HepG2 (cell line): ENCODE measurements around the gene PRDX2.

ENCODE experiments used
- BORCS8-MEF2B ChIP-seq: sonication (generic); formaldehyde crosslinking; IDR thresholded peaks from 2 replicates; pipeline ENCODE4 v1.8.0; 2022; ENCODE audit warnings: mild to moderate bottlenecking, missing genetic modification reagents
- CEBPB ChIP-seq: IDR thresholded peaks from 2 replicates; pipeline ENCODE4 v1.6.1; 2011; ENCODE audit warnings: low read depth, low read length, improper control_type of control experiment, borderline replicate concordance
- EP300 ChIP-seq, 3 experiments: sonication (generic) in 1 of 3; formaldehyde crosslinking in 1 of 3; IDR thresholded peaks; 2 replicates each; pipeline versions ENCODE4 v1.5.1 to v1.6.1; 2011 to 2020; ENCODE audit warnings: low read depth in 2 of 3, low read length in 2 of 3, borderline replicate concordance in 1 of 3, improper control_type of control experiment in 1 of 3, mild to moderate bottlenecking in 1 of 3, missing genetic modification reagents in 1 of 3, moderate library complexity in 1 of 3
- FOXK2 ChIP-seq: fragments of 450-650 bp; IDR thresholded peaks from 2 replicates; pipeline ENCODE4 v1.6.1; 2016
- FUBP1 ChIP-seq: sonication (generic); formaldehyde crosslinking; IDR thresholded peaks from 2 replicates; pipeline ENCODE4 v1.5.1; 2020; ENCODE audit warnings: missing genetic modification reagents, mild to moderate bottlenecking, borderline replicate concordance
- HMG20B ChIP-seq: conservative IDR thresholded peaks from 2 replicates; pipeline ENCODE4 v1.6.1; 2016; ENCODE audit warnings: missing genetic modification reagents, missing compliant biosample characterization
- JUNB ChIP-seq: sonication (generic); formaldehyde crosslinking; IDR thresholded peaks from 2 replicates; pipeline ENCODE4 v1.8.0; 2022; ENCODE audit warnings: missing genetic modification reagents, mild to moderate bottlenecking, borderline replicate concordance
- PHF5A ChIP-seq: IDR thresholded peaks from one replicate; pipeline ENCODE4 v1.6.1; 2018; ENCODE audit warnings: low read depth, missing genetic modification reagents; ENCODE audit not compliant: unreplicated experiment
- POLR2A ChIP-seq, 2 experiments: IDR thresholded peaks; 2 replicates each; pipeline ENCODE4 v1.6.1; 2011; ENCODE audit warnings: low read depth in 2 of 2, low read length in 2 of 2, mild to moderate bottlenecking in 1 of 2, moderate library complexity in 1 of 2; ENCODE audit not compliant: insufficient read depth in 1 of 2
- TCF12 ChIP-seq, 2 experiments: fragments of 450-650 bp in 1 of 2; sonication (generic) in 1 of 2; formaldehyde crosslinking in 1 of 2; IDR thresholded peaks; 2 replicates each; pipeline versions ENCODE4 v1.6.1 to v1.8.0; 2017 to 2022; ENCODE audit warnings: antibody characterized with exemption in 1 of 2, mild to moderate bottlenecking in 1 of 2, missing genetic modification reagents in 1 of 2, moderate library complexity in 1 of 2
- YY1 ChIP-seq: IDR thresholded peaks from 2 replicates; pipeline ENCODE4 v1.6.1; 2011; ENCODE audit warnings: low read length, low read depth, moderate library complexity, mild to moderate bottlenecking; ENCODE audit not compliant: insufficient read depth, insufficient replicate concordance
- ZBTB38 ChIP-seq: sonication (generic); formaldehyde crosslinking; IDR thresholded peaks from 2 replicates; pipeline ENCODE4 v1.5.1; 2020; ENCODE audit warnings: mild to moderate bottlenecking, missing genetic modification reagents
- ZNF572 ChIP-seq: sonication (generic); formaldehyde crosslinking; IDR thresholded peaks from 2 replicates; pipeline ENCODE4 v1.5.1; 2020; ENCODE audit warnings: mild to moderate bottlenecking, missing genetic modification reagents
- TF ChIP-seq, protein P1 (sequence below): sonication (generic); formaldehyde crosslinking; IDR thresholded peaks from 2 replicates; pipeline ENCODE4 v1.5.1; 2020; ENCODE audit warnings: missing genetic modification reagents, mild to moderate bottlenecking, borderline replicate concordance

DNA sequence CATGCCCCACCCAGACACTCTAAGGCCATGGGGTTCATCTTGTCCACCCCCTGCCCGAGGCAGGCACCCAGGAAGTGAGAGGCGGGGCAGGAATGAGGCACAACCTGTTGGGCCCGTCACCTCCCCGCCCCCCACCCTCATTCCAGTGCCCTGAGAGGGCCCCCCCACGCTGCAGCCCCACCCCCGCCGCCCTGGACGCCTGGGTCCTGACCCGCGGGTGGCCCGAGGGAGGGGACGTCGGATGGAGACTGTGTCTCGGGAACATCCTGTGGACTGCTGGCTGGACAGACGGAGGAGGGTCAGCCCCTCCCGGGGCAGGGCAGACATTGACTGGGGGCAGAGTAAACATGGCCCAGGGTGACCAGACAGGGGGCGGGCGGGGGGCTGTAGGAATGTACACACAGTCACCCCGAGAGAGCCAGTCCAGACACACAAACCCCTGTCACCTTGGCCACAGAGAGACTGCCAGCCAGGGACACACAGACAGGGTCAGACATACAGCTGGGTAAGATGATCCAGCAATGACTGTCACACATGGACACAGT lies 17.7 kb downstream of the PRDX2 start:
- TF ChIP-seq CEBPB (no peak), ZNF572 (CRISPR knock-in tag) (no peak), PHF5A (CRISPR knock-in tag) (no peak), POLR2A (IDR thresholded peaks at IDR 0.05; ENCODE audit: insufficient read depth in 1 of 2, low read depth in 2 of 2, low read length in 2 of 2) (no peak), EP300 (IDR thresholded peaks at IDR 0.05; ENCODE audit: low read depth in 2 of 2, low read length in 2 of 2) (0 out of 4 replicates have a peak, but pooled peaks of 1 of the 2 experiments have one; percentile 20), EP300 (CRISPR knock-in tag; IDR thresholded peaks at IDR 0.05; ENCODE audit: borderline replicate concordance) (no peak), YY1 (no peak), BORCS8-MEF2B (CRISPR knock-in tag) (0 out of 2 replicates have a peak, but pooled peaks have one; percentile 42), FOXK2 (no peak), ZBTB38 (0 out of 2 replicates have a peak, but pooled peaks have one; percentile 16), JUNB (no peak), HMG20B (CRISPR knock-in tag) (no peak), FUBP1 (CRISPR knock-in tag) (no peak), TCF12 (IDR thresholded peaks at IDR 0.05) (no peak), TCF12 (CRISPR knock-in tag; IDR thresholded peaks at IDR 0.05) (no peak)
- TF ChIP-seq, protein P1, sequence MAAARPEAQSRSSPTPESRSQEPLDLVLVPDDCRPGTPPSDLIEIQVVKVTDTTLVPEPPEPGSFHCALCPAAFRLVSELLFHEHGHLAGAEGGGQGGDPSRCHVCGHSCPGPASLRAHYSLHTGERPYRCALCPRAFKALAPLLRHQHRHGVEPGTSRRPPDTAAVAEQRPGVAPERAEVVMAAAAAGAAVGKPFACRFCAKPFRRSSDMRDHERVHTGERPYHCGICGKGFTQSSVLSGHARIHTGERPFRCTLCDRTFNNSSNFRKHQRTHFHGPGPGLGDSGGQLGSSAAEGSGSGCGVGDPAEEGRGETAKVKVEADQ (CRISPR knock-in tag), result no peak
